Measurements from ENCODE around the gene PDE11A. TPM values are rescaled to one million over a fixed set of nuclear protein-coding genes. Genes with fewer than 3 reads are reported as not detected.

PDE11A gene
- total and polyA plus RNA-seq, 4 donors, result 0.11 to 1.3 (median 0.25) TPM; not detected in 1

- DNase-seq, result no peak
- H3K27ac ChIP-seq (ENCODE audit: low read depth in 1 of 2, low read length in 1 of 2), result no peak overlapping the region
- H3K4me3 ChIP-seq, result no peak overlapping the region
- no peaks in the 10 kb centered on the region for H3K9me3 ChIP-seq (ENCODE audit: control insufficient read depth in 4 of 4, insufficient read depth in 3 of 4, low read length in 3 of 4)
- ATAC-seq (ENCODE audit: insufficient read depth, low FRiP score), result no peak
- H3K4me1 ChIP-seq (ENCODE audit: control insufficient read depth in 5 of 5, insufficient read depth in 5 of 5, low read length in 5 of 5), result no peaks in the 10 kb centered on the region
- no peak overlapping the region for H3K9ac ChIP-seq (ENCODE audit: insufficient read depth in 1 of 2, low read length in 2 of 2)
- no peaks in the 10 kb centered on the region for H3K36me3 ChIP-seq (ENCODE audit: control insufficient read depth in 4 of 4, insufficient read depth in 4 of 4, low read length in 4 of 4)
- H3K27me3 ChIP-seq (ENCODE audit: control insufficient read depth in 3 of 3, insufficient read depth in 3 of 3, low read length in 2 of 3), result peaks cover 0 to 3% (median 0%) of the 10 kb centered on the region in 3 donors
- WGBS, 2 donors, result 63 to 69% methylated on average over 4 of the region's 4 CpGs
- TF ChIP-seq, protein P1, sequence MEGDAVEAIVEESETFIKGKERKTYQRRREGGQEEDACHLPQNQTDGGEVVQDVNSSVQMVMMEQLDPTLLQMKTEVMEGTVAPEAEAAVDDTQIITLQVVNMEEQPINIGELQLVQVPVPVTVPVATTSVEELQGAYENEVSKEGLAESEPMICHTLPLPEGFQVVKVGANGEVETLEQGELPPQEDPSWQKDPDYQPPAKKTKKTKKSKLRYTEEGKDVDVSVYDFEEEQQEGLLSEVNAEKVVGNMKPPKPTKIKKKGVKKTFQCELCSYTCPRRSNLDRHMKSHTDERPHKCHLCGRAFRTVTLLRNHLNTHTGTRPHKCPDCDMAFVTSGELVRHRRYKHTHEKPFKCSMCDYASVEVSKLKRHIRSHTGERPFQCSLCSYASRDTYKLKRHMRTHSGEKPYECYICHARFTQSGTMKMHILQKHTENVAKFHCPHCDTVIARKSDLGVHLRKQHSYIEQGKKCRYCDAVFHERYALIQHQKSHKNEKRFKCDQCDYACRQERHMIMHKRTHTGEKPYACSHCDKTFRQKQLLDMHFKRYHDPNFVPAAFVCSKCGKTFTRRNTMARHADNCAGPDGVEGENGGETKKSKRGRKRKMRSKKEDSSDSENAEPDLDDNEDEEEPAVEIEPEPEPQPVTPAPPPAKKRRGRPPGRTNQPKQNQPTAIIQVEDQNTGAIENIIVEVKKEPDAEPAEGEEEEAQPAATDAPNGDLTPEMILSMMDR (IDR thresholded peaks at IDR 0.05; ENCODE audit: control extremely low read depth, extremely low read depth), result no peak
Measured at GRCh38 chr2:177649568-177650518, 422.7 kb downstream of the PDE11A start.

DNA sequence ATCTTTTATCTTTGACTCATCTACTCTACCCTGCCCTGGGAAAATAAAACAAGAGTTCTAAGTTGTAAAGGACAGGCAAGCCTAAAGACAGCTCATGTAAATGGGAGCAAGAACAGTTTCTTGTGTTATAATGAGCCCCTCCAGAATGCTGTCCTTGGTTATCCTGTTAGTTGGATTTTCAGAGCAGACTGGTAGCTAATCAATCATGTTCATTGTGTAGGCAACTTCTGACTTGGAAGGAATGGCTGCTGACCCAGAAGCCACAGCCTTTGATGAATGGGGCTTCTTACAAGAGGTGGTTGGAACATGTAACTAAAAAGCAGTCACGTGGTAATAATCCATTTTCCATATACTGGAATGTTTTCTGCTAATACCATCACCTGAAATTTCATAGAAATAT, 425.8 kb downstream of the PDE11A start:
- Histone ChIP-seq H3K4me3 (no peak overlapping the region), H3K9me3 (ENCODE audit: control insufficient read depth in 4 of 4, insufficient read depth in 3 of 4, low read length in 3 of 4) (no peaks in the 10 kb centered on the region), H3K9ac (ENCODE audit: insufficient read depth in 1 of 2, low read length in 2 of 2) (no peak overlapping the region), H3K27me3 (ENCODE audit: control insufficient read depth in 3 of 3, insufficient read depth in 3 of 3, low read length in 2 of 3) (no peaks in the 10 kb centered on the region), H3K4me1 (ENCODE audit: control insufficient read depth in 5 of 5, insufficient read depth in 5 of 5, low read length in 5 of 5) (peaks cover 0 to 6% (median 0%) of the 10 kb centered on the region in 5 donors), H3K27ac (ENCODE audit: low read depth in 1 of 2, low read length in 1 of 2) (no peak overlapping the region), H3K36me3 (ENCODE audit: control insufficient read depth in 4 of 4, insufficient read depth in 4 of 4, low read length in 4 of 4) (no peaks in the 10 kb centered on the region)
- TF ChIP-seq, protein P1 (IDR thresholded peaks at IDR 0.05; ENCODE audit: control extremely low read depth, extremely low read depth), result no peak
- ATAC-seq (ENCODE audit: insufficient read depth, low FRiP score) (no peak), DNase-seq (no peak)
- WGBS, 2 donors, result 69 to 76% methylated on average over 1 of the region's 1 CpG

- no peak overlapping the region for H3K4me3 ChIP-seq
- TF ChIP-seq, protein P1 (IDR thresholded peaks at IDR 0.05; ENCODE audit: control extremely low read depth, extremely low read depth), result no peak
- no peaks in the 10 kb centered on the region for H3K27me3 ChIP-seq (ENCODE audit: control insufficient read depth in 3 of 3, insufficient read depth in 3 of 3, low read length in 2 of 3)
- no peaks in the 10 kb centered on the region for H3K36me3 ChIP-seq (ENCODE audit: control insufficient read depth in 4 of 4, insufficient read depth in 4 of 4, low read length in 4 of 4)
- no peak overlapping the region for H3K9ac ChIP-seq (ENCODE audit: insufficient read depth in 1 of 2, low read length in 2 of 2)
- H3K9me3 ChIP-seq (ENCODE audit: control insufficient read depth in 4 of 4, insufficient read depth in 3 of 4, low read length in 3 of 4), result no peaks in the 10 kb centered on the region
- DNase-seq (no peak), ATAC-seq (ENCODE audit: insufficient read depth, low FRiP score) (no peak)
- peaks cover 0 to 9% (median 0%) of the 10 kb centered on the region in 5 donors for H3K4me1 ChIP-seq (ENCODE audit: control insufficient read depth in 5 of 5, insufficient read depth in 5 of 5, low read length in 5 of 5)
- no peak overlapping the region for H3K27ac ChIP-seq (ENCODE audit: low read depth in 1 of 2, low read length in 1 of 2)
Measured at GRCh38 chr2:177646241-177646640, 426.3 kb downstream of the PDE11A start.

Measured in lung (tissue), 12 donors.